ENCODE measurements around the gene ITPR1. TPM values are rescaled to one million over a fixed set of nuclear protein-coding genes. Genes with fewer than 3 reads are reported as not detected.

ITPR1 gene
- total and polyA plus RNA-seq, 10 of the 15 experiments (the other 5 are each of a cell fraction or from before 2014, with no cell fraction given) = 12.2 to 239 (median 28.4) TPM

DNA sequence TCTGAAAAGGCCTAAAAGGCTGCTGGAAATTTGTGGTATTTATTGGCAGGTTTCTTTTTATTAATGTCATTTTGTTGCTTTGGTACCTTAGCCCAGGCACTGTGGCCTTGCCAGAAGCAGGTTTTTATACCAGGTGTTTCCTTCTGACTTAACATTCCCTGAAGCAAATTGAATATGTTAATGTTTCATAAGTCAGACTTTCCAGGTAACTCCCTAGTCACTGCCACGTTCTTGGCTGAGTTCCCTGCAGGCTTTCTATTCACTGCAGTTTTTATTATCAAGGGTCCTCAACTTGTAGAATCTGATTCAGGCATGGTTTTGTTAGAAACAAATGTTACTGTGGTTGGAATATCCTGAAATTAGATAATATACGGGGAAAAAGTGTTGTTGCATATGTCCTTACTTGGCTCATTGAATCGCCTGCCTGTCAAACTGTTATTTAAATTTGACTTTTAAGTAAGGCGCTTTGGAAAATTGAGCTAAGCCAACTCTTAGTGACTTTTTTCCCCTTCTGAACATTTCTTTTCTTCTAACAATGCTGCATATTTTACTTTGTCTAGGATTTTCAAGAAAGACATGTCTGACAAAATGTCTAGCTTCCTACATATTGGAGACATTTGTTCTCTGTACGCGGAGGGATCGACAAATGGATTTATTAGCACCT, 22.9 kb downstream of the ITPR1 start:
- H3K36me3 ChIP-seq (ENCODE audit: control insufficient read depth in 2 of 2, insufficient read depth in 2 of 2, low read length in 1 of 2) = peaks cover 4 to 15% of the 10 kb centered on the region in 2 experiments; a peak in 3 of 4 replicates
- BruUV-seq (replicated peaks) = no TSS peak
- H3K27ac ChIP-seq (ENCODE audit: control insufficient read depth, insufficient read depth) = no peak overlapping the region
- DNase-seq (ENCODE audit: low read depth, low spot score) = no peak
- TF ChIP-seq, protein P1, sequence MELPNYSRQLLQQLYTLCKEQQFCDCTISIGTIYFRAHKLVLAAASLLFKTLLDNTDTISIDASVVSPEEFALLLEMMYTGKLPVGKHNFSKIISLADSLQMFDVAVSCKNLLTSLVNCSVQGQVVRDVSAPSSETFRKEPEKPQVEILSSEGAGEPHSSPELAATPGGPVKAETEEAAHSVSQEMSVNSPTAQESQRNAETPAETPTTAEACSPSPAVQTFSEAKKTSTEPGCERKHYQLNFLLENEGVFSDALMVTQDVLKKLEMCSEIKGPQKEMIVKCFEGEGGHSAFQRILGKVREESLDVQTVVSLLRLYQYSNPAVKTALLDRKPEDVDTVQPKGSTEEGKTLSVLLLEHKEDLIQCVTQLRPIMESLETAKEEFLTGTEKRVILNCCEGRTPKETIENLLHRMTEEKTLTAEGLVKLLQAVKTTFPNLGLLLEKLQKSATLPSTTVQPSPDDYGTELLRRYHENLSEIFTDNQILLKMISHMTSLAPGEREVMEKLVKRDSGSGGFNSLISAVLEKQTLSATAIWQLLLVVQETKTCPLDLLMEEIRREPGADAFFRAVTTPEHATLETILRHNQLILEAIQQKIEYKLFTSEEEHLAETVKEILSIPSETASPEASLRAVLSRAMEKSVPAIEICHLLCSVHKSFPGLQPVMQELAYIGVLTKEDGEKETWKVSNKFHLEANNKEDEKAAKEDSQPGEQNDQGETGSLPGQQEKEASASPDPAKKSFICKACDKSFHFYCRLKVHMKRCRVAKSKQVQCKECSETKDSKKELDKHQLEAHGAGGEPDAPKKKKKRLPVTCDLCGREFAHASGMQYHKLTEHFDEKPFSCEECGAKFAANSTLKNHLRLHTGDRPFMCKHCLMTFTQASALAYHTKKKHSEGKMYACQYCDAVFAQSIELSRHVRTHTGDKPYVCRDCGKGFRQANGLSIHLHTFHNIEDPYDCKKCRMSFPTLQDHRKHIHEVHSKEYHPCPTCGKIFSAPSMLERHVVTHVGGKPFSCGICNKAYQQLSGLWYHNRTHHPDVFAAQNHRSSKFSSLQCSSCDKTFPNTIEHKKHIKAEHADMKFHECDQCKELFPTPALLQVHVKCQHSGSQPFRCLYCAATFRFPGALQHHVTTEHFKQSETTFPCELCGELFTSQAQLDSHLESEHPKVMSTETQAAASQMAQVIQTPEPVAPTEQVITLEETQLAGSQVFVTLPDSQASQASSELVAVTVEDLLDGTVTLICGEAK (IDR thresholded peaks at IDR 0.05; ENCODE audit: borderline replicate concordance) = no peak
- TF ChIP-seq FOXM1 (IDR thresholded peaks at IDR 0.05; ENCODE audit: low read depth, low read length) (no peak), WRNIP1 (IDR thresholded peaks at IDR 0.05; ENCODE audit: borderline replicate concordance, low read depth, low read length) (no peak), PML (IDR thresholded peaks at IDR 0.05; ENCODE audit: low read length) (no peak), SRF (IDR thresholded peaks at IDR 0.05; ENCODE audit: low read depth in 2 of 2, low read length in 2 of 2) (no peak), MEF2A (IDR thresholded peaks at IDR 0.05; ENCODE audit: insufficient read depth, low read depth, low read length) (no peak), KDM1A (IDR thresholded peaks at IDR 0.05; ENCODE audit: borderline replicate concordance) (no peak), NRF1 (conservative IDR thresholded peaks at IDR 0.05; ENCODE audit: low read depth, low read length) (no peak), NR2C2 (IDR thresholded peaks at IDR 0.05; ENCODE audit: borderline replicate concordance, control insufficient read depth, insufficient read length, low read depth) (no peak)
- TF ChIP-seq, protein P2, sequence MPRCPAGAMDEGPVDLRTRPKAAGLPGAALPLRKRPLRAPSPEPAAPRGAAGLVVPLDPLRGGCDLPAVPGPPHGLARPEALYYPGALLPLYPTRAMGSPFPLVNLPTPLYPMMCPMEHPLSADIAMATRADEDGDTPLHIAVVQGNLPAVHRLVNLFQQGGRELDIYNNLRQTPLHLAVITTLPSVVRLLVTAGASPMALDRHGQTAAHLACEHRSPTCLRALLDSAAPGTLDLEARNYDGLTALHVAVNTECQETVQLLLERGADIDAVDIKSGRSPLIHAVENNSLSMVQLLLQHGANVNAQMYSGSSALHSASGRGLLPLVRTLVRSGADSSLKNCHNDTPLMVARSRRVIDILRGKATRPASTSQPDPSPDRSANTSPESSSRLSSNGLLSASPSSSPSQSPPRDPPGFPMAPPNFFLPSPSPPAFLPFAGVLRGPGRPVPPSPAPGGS (IDR thresholded peaks at IDR 0.05; ENCODE audit: borderline replicate concordance, insufficient read depth, low read depth, low read length, poor library complexity, severe bottlenecking) = no peak
- TF ChIP-seq, protein P3, sequence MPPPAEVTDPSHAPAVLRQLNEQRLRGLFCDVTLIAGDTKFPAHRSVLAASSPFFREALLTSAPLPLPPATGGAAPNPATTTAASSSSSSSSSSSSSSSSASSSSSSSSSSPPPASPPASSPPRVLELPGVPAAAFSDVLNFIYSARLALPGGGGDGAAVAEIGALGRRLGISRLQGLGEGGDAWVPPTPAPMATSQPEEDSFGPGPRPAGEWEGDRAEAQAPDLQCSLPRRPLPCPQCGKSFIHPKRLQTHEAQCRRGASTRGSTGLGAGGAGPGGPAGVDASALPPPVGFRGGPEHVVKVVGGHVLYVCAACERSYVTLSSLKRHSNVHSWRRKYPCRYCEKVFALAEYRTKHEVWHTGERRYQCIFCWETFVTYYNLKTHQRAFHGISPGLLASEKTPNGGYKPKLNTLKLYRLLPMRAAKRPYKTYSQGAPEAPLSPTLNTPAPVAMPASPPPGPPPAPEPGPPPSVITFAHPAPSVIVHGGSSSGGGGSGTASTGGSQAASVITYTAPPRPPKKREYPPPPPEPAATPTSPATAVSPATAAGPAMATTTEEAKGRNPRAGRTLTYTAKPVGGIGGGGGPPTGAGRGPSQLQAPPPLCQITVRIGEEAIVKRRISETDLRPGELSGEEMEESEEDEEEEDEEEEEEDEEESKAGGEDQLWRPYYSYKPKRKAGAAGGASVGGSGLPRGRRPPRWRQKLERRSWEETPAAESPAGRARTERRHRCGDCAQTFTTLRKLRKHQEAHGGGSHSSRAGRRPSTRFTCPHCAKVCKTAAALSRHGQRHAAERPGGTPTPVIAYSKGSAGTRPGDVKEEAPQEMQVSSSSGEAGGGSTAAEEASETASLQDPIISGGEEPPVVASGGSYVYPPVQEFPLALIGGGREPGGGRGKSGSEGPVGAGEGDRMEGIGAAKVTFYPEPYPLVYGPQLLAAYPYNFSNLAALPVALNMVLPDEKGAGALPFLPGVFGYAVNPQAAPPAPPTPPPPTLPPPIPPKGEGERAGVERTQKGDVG (CRISPR knock-in tag; IDR thresholded peaks at IDR 0.05) = no peak
- ChIA-PET POLR2A (interaction anchor here (1.3 kb wide), 1 partner anchor 23 kb away, joined by 4 read pairs; the partner anchor contains the start of gene ITPR1), RAD21 (ENCODE audit: unreplicated experiment) (interaction anchor here (1.2 to 1.9 kb wide), 4 partner anchors 12 to 165 kb away, joined by 3 to 7 read pairs (median 4); partner anchors contain the start of gene ITPR1), SMC1A (ENCODE audit: uncharacterized antibody, unreplicated experiment) (interaction anchor here (0.6 to 2.0 kb wide), 4 partner anchors 15 to 324 kb away, joined by 3 to 6 read pairs (median 4); no protein-coding TSS in a partner anchor), CTCF (interaction anchor here (0.9 to 1.0 kb wide), 2 partner anchors 23 to 89 kb away, joined by 3 to 4 read pairs; partner anchors contain the start of gene ITPR1)
- H4K20me1 ChIP-seq (ENCODE audit: control insufficient read depth, insufficient read depth) = peaks cover 7% of the 10 kb centered on the region; the same call in 1 of the 2 replicates
- H2AFZ ChIP-seq (ENCODE audit: control insufficient read depth, low read depth, low read length) = no peak overlapping the region
- intact Hi-C loops (cut with micrococcal nuclease; ENCODE audit: unreplicated experiment) (no loop called here), in situ Hi-C loops (cut with MboI) (no loop called here)
- no peak for FAIRE-seq
- no peak overlapping the region for H3K4me2 ChIP-seq (ENCODE audit: control insufficient read depth, insufficient read depth)
- no peaks in the 10 kb centered on the region; the same call in none of the 2 replicates for H3K79me2 ChIP-seq (ENCODE audit: control insufficient read depth, insufficient read depth, low read length)
- no peaks in the 10 kb centered on the region for H3K27me3 ChIP-seq (replicated peaks in 1 of 2; ENCODE audit: control insufficient read depth in 2 of 2, insufficient read depth in 2 of 2, low read length in 1 of 2)
- H3K4me3 ChIP-seq = no peak overlapping the region
- H3K9me3 ChIP-seq (replicated peaks; ENCODE audit: control insufficient read depth, insufficient read depth, low read length) = no peaks in the 10 kb centered on the region
- H3K4me1 ChIP-seq (ENCODE audit: control insufficient read depth, insufficient read depth, low read length) = peaks cover 8% of the 10 kb centered on the region
- WGBS (ENCODE audit: insufficient coverage, insufficient replicate concordance, low lambda C conversion rate, missing lambda C conversion rate) = 77% methylated on average over 7 of the region's 7 CpGs
- no peak overlapping the region for H3K9ac ChIP-seq (ENCODE audit: control insufficient read depth, insufficient read depth, low read length)
- no peak for ATAC-seq

Data from GM12878 (cell line).